Neural progenitor cell (in vitro differentiated cells): Measurements from ENCODE around the gene DMWD. TPM values are rescaled to one million over a fixed set of nuclear protein-coding genes. Genes with fewer than 3 reads are reported as not detected.

Experiments
- DNase-seq: peaks from one replicate; pipeline ENCODE4 v3.0.0-alpha.2; 2016; ENCODE audit warnings: low spot score
- H2AFZ ChIP-seq: fragments of 200-600 bp; sonication (generic); replicated peaks from 2 replicates; pipeline ENCODE4 v1.6.1; 2016; ENCODE audit warnings: antibody characterized with exemption
- H3F3A ChIP-seq: fragments of 200-600 bp; sonication (generic); 2 replicates; pipeline ENCODE4 v1.6.1; 2016; ENCODE audit warnings: antibody characterized with exemption, low read depth
- H3K27ac ChIP-seq: fragments of 200-600 bp; sonication (generic); 2 replicates; pipeline ENCODE4 v1.5.1; 2016; ENCODE audit warnings: mild to moderate bottlenecking
- H3K27me3 ChIP-seq: fragments of 200-600 bp; sonication (generic); 2 replicates; pipeline ENCODE4 v1.6.1; 2016; ENCODE audit warnings: mild to moderate bottlenecking, moderate library complexity
- H3K36me3 ChIP-seq: fragments of 200-600 bp; sonication (generic); 2 replicates; pipeline ENCODE4 v1.5.1; 2016
- H3K4me1 ChIP-seq: fragments of 200-600 bp; sonication (generic); 2 replicates; pipeline ENCODE4 v1.6.1; 2016; ENCODE audit warnings: mixed run types
- H3K4me2 ChIP-seq: fragments of 200-600 bp; sonication (generic); 2 replicates; pipeline ENCODE4 v1.6.1; 2016
- H3K4me3 ChIP-seq: fragments of 200-600 bp; sonication (generic); 2 replicates; pipeline ENCODE4 v1.5.1; 2016
- H3K79me2 ChIP-seq: fragments of 200-600 bp; sonication (generic); 2 replicates; pipeline ENCODE4 v1.6.1; 2016; ENCODE audit warnings: low read depth
- H3K9ac ChIP-seq: fragments of 200-600 bp; sonication (generic); 2 replicates; pipeline ENCODE4 v1.6.1; 2016
- H3K9me3 ChIP-seq: fragments of 200-600 bp; sonication (generic); 2 replicates; pipeline ENCODE4 v1.5.1; 2016; ENCODE audit warnings: low read depth
- H4K20me1 ChIP-seq: fragments of 200-600 bp; sonication (generic); 2 replicates; pipeline ENCODE4 v1.6.1; 2016; ENCODE audit warnings: low read depth
- H3K27ac Mint-ChIP-seq: 3 replicates; pipeline ENCODE4 v1.8.0; 2021; ENCODE audit warnings: mixed read lengths
- H3K27me3 Mint-ChIP-seq: 2 replicates; pipeline ENCODE4 v1.8.0; 2022; ENCODE audit warnings: low read depth, mild to moderate bottlenecking, inconsistent platforms, moderate library complexity, mixed read lengths; ENCODE audit not compliant: insufficient read depth
- H3K36me3 Mint-ChIP-seq: 3 replicates; pipeline ENCODE4 v1.8.0; 2021; ENCODE audit warnings: mixed read lengths
- H3K4me1 Mint-ChIP-seq: 3 replicates; pipeline ENCODE4 v1.8.0; 2021; ENCODE audit warnings: mixed read lengths
- H3K4me3 Mint-ChIP-seq: 3 replicates; pipeline ENCODE4 v1.8.0; 2021; ENCODE audit warnings: mild to moderate bottlenecking, moderate library complexity, mixed read lengths
- H3K9me3 Mint-ChIP-seq: 3 replicates; pipeline ENCODE4 v1.8.0; 2020; ENCODE audit warnings: mixed read lengths
- EZH2 ChIP-seq: fragments of 200-600 bp; sonication (generic); IDR thresholded peaks from 2 replicates; pipeline ENCODE4 v1.6.1; 2017; ENCODE audit warnings: antibody characterized with exemption, mild to moderate bottlenecking, moderate library complexity
- EZH2phosphoT487 ChIP-seq: fragments of 200-600 bp; sonication (generic); IDR thresholded peaks from 2 replicates; pipeline ENCODE4 v1.6.1; 2017; ENCODE audit warnings: antibody characterized with exemption
- total RNA-seq: library from RNA; depleted of rRNA; stranded (reverse); fragments of >200 nt; gene quantifications from 2 replicates; pipeline ENCODE4 v1.2.3, GENCODE V29; 2015; ENCODE audit warnings: low replicate concordance
- TF ChIP-seq, protein P1 (sequence below): fragments of 200-600 bp; sonication (generic); IDR thresholded peaks from 2 replicates; pipeline ENCODE4 v1.5.1; 2017; ENCODE audit warnings: antibody characterized with exemption, mild to moderate bottlenecking

DMWD gene
- total RNA-seq, 1 donor from 2014 or later, result 22.8 TPM

DNA sequence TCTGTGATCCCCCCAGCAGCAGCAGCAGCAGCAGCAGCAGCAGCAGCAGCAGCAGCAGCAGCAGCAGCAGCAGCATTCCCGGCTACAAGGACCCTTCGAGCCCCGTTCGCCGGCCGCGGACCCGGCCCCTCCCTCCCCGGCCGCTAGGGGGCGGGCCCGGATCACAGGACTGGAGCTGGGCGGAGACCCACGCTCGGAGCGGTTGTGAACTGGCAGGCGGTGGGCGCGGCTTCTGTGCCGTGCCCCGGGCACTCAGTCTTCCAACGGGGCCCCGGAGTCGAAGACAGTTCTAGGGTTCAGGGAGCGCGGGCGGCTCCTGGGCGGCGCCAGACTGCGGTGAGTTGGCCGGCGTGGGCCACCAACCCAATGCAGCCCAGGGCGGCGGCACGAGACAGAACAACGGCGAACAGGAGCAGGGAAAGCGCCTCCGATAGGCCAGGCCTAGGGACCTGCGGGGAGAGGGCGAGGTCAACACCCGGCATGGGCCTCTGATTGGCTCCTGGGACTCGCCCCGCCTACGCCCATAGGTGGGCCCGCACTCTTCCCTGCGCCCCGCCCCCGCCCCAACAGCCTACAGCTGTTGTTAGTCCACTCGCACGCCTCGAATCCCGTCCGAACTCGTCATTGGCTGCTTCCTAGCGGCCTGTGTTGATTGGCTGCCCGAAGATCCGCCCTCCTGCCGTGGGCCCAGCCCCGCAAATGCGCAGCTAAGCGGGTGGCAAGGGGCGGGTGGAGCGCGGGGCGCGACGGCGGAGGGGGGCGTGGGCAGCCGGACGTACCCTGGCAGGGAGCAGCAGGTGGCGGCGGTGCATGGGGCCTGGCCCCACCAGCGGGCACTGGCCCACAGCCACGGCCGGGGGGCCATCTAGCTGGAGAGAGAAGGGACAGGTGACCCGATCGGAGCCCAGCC lies 22.2 kb downstream of the DMWD start:
- peak overlapping the region; percentile 74 for H2AFZ ChIP-seq
- no peaks in the 10 kb centered on the region for H3K9me3 ChIP-seq
- peaks cover 13% of the 10 kb centered on the region for H3K4me1 Mint-ChIP-seq
- H3K4me2 ChIP-seq, result peak overlapping the region; percentile 96
- H3K27me3 ChIP-seq, result no peaks in the 10 kb centered on the region
- H3K4me3 ChIP-seq, result peak overlapping the region; percentile 77
- no peak overlapping the region for H3K9ac ChIP-seq
- H3K4me1 ChIP-seq, result peaks cover 15% of the 10 kb centered on the region
- H3K4me3 Mint-ChIP-seq, result peak overlapping the region; percentile 97
- H3K27ac ChIP-seq, result peak overlapping the region; percentile 91
- DNase-seq, result peak; percentile 99
- TF ChIP-seq, protein P1, sequence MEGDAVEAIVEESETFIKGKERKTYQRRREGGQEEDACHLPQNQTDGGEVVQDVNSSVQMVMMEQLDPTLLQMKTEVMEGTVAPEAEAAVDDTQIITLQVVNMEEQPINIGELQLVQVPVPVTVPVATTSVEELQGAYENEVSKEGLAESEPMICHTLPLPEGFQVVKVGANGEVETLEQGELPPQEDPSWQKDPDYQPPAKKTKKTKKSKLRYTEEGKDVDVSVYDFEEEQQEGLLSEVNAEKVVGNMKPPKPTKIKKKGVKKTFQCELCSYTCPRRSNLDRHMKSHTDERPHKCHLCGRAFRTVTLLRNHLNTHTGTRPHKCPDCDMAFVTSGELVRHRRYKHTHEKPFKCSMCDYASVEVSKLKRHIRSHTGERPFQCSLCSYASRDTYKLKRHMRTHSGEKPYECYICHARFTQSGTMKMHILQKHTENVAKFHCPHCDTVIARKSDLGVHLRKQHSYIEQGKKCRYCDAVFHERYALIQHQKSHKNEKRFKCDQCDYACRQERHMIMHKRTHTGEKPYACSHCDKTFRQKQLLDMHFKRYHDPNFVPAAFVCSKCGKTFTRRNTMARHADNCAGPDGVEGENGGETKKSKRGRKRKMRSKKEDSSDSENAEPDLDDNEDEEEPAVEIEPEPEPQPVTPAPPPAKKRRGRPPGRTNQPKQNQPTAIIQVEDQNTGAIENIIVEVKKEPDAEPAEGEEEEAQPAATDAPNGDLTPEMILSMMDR, result peak; percentile 87
- TF ChIP-seq EZH2, result no peak
- no peak for TF ChIP-seq EZH2phosphoT487
- peak overlapping the region; percentile 90 for H3K27ac Mint-ChIP-seq
- H3F3A ChIP-seq, result peaks cover 54% of the 10 kb centered on the region
- H4K20me1 ChIP-seq, result peaks cover 26% of the 10 kb centered on the region
- H3K36me3 Mint-ChIP-seq, result peaks cover 8% of the 10 kb centered on the region
- H3K27me3 Mint-ChIP-seq, result peaks cover 10% of the 10 kb centered on the region
- no peaks in the 10 kb centered on the region for H3K9me3 Mint-ChIP-seq
- H3K36me3 ChIP-seq, result no peaks in the 10 kb centered on the region
- H3K79me2 ChIP-seq, result peaks cover 25% of the 10 kb centered on the region

DNA sequence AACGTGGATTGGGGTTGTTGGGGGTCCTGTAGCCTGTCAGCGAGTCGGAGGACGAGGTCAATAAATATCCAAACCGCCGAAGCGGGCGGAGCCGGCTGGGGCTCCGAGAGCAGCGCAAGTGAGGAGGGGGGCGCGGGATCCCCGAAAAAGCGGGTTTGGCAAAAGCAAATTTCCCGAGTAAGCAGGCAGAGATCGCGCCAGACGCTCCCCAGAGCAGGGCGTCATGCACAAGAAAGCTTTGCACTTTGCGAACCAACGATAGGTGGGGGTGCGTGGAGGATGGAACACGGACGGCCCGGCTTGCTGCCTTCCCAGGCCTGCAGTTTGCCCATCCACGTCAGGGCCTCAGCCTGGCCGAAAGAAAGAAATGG lies 22.8 kb downstream of the DMWD start:
- peak overlapping the region; percentile 77 for H3K4me3 ChIP-seq
- TF ChIP-seq EZH2 (no peak), EZH2phosphoT487 (no peak)
- TF ChIP-seq, protein P1, result no peak
- H3K9me3 Mint-ChIP-seq, result no peaks in the 10 kb centered on the region
- H3K79me2 ChIP-seq, result peaks cover 25% of the 10 kb centered on the region
- peak overlapping the region; percentile 96 for H3K4me2 ChIP-seq
- H3K9me3 ChIP-seq, result no peaks in the 10 kb centered on the region
- H3K27ac Mint-ChIP-seq, result peak overlapping the region; percentile 97
- H3K4me3 Mint-ChIP-seq, result peak overlapping the region; percentile 97
- peaks cover 10% of the 10 kb centered on the region for H3K27me3 Mint-ChIP-seq
- H3K36me3 Mint-ChIP-seq, result peaks cover 8% of the 10 kb centered on the region
- no peaks in the 10 kb centered on the region for H3K36me3 ChIP-seq
- H3K27me3 ChIP-seq, result no peaks in the 10 kb centered on the region
- H4K20me1 ChIP-seq, result peaks cover 26% of the 10 kb centered on the region
- DNase-seq, result peak; percentile 73
- no peak overlapping the region for H2AFZ ChIP-seq
- no peak overlapping the region for H3K9ac ChIP-seq
- peaks cover 54% of the 10 kb centered on the region for H3F3A ChIP-seq
- H3K4me1 ChIP-seq, result peaks cover 21% of the 10 kb centered on the region
- peaks cover 17% of the 10 kb centered on the region for H3K4me1 Mint-ChIP-seq
- H3K27ac ChIP-seq, result peak overlapping the region; percentile 86

DNA sequence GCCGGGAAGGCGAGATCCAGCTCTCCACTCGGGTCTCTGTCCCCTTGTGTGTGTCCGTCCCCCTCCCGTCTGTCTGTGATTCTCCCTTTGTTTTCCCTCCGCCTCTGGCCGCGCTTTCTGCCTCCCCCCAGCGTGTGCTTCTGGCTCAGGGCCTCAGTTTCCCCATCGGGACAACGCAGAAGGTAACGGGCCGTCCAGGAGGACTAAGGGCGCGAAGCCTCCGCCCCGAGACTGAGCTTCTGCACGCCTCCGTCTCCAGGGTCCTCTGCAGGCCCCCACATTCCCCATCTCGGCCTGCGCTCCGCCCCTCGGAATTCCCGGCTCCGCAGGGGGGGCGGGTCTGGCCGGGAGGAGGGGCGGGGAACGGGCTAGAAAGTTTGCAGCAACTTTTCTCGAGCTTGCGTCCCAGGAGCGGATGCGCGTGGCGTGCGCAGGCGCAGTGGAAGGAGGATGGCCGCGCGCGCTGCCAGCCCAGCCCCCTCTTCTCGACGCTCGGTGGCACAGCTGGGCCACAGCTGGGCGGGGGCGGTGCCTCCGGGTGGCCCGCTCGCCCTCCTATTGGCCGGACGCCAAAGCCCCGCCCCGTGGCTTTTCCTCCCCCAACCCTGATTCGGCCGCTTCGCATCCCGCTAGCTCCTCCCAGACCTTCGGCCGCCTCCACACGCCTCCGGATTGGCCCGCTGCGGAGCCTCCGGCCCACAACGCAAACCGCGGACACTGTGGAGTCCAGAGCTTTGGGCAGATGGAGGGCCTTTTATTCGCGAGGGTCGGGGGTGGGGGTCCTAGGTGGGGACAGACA lies 23.5 kb downstream of the DMWD start, which contains the start of gene SIX5:
Gene SIX5, minus strand, starts transcription at position 269 of the 799 bp plus-strand sequence. CDS start 408 bp downstream, outside the sequence.
- H3K4me1 Mint-ChIP-seq, result peaks cover 22% of the 10 kb centered on the region
- peaks cover 57% of the 10 kb centered on the region for H3F3A ChIP-seq
- peaks cover 25% of the 10 kb centered on the region for H3K79me2 ChIP-seq
- peaks cover 26% of the 10 kb centered on the region for H4K20me1 ChIP-seq
- H3K36me3 Mint-ChIP-seq, result peaks cover 8% of the 10 kb centered on the region
- H3K4me1 ChIP-seq, result peaks cover 27% of the 10 kb centered on the region
- peaks cover 14% of the 10 kb centered on the region for H3K27me3 Mint-ChIP-seq
- H3K27me3 ChIP-seq, result no peaks in the 10 kb centered on the region
- no peaks in the 10 kb centered on the region for H3K9me3 Mint-ChIP-seq
- H2AFZ ChIP-seq, result no peak within 1 kb of the TSS
- H3K36me3 ChIP-seq, result no peaks in the 10 kb centered on the region
- peak within 1 kb of the TSS; percentile 97 for H3K4me3 Mint-ChIP-seq
- TF ChIP-seq, protein P1, result no peak
- TF ChIP-seq EZH2, result no peak
- peak within 1 kb of the TSS; percentile 67 for H3K9ac ChIP-seq
- DNase-seq, result peak; percentile 100
- peak within 1 kb of the TSS; percentile 94 for H3K27ac ChIP-seq
- peak within 1 kb of the TSS; percentile 86 for H3K4me3 ChIP-seq
- H3K9me3 ChIP-seq, result no peaks in the 10 kb centered on the region
- H3K4me2 ChIP-seq, result peak within 1 kb of the TSS; percentile 99
- H3K27ac Mint-ChIP-seq, result peak within 1 kb of the TSS; percentile 99
